Stimulated activated CD4-positive, alpha-beta T cell treated with anti-CD3 and anti-CD28 coated beads, Interleukin-1b, Interleukin-23, amount 100 ng/mL, for 48 hours (primary cell): ENCODE data around the gene PNPLA6.
"Not testable (repeated sequence)": the region's sequence is repeated elsewhere in the genome, so short reads cannot be mapped to it uniquely, and the experiment has no call there.

Experiments used
- DNase-seq: peaks from one replicate; pipeline ENCODE4 v3.0.0-alpha.2; 2020

Gene PNPLA6

DNA sequence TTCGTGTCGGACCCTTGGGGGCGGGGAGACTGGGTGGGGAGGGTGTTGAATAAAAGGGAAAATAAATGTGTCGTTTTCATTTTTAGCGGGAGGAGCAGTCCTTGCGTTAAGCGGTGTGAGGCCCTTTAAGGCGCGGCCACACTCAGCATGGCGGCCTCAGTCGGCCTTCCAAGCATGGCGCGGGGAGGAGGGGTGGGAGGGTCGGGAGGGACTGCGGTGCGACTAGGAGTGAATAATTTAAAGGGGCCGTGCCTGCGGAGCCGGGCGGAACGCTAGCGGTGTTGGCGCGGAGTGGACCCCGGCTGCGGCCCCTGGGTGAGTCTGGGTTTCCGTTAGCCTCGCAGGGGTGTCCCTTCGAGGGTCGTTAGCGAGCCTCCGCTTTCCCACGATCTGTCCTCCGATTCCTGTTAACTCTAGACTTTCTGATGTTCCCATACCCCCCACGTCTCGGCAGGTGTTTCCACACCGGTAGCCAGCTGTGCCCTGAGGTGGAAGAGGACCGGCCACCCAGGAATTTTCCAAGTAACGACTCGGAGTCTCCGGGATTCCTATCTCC lies 1.5 kb upstream of the PNPLA6 start:
- DNase-seq = peak; percentile 83

DNA sequence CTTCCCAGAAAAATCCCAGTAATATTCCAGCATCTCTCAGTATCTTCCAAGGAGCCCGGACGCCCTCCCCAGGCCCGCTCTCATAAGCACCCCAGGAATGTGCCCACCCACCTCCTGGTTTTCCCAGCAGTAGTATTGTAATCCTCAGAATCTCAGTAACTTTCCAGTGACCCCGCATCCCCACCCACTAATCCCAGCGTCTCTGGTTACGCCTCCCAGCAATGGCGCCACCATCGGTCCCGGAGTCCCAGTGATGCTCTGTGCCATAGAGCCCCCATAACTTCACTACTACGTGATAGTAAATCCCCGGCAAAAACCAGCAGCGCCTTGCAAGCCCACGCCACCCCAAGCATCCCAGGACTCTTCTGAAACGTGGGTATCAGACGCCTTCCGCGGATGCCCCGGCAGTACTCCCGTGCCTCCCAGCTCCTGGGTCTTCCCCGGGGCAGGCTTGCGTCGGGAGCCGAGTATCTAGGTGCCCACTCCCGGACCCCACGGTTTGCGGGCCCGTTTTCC lies 928 bp upstream of the PNPLA6 start:
- DNase-seq = peak; percentile 28

DNA sequence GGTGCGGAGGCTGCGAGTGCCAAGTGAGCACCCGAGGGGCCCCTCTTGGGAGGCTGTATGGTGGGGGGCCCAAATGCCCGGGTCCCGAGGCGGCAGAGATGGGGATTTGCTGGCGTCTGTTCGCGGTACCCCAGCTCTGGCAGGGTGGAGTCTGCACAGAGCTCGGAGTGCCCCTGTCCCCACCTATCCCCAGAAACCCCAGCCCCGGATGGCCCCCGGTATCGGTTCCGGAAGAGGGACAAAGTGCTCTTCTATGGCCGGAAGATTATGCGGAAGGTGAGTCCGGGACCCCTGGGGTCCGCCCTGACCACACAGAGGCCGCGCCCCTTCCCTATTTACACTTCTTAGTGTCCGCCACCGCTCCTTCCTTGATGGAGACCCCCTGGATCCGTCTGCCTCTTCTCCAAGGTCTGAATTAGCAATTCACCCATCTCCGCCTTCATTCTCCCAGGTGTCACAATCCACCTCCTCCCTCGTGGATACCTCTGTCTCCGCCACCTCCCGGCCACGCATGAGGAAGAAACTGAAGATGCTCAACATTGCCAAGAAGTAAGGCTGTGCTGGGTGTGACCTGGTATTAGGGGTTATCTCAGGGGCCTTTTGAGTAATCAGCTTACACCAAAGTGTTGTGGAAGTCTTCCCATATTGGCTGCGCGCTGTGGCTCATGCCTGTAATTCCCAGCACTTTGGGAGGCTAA lies 630 bp downstream of the PNPLA6 start:
- no peak for DNase-seq

DNA sequence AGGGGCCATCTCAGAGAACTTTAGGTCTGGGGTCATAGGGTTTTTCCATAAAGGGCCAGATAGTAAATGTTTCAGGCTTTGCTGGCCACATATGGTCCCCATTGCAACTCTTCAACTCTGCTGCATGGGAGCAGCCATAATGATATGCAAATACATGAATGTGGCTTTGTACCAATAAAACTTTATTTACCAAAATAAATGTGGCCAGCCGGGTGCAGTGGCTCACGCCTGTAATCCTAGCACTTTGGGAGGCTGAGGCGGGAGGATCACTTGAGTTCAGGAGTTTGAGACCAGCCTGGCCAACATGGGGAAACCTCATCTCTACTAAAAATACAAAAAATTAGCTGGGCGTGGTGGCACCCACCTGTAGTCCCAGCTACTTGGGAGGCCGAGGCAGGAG lies 3.5 kb downstream of the PNPLA6 start:
- not testable (repeated sequence) for DNase-seq

DNA sequence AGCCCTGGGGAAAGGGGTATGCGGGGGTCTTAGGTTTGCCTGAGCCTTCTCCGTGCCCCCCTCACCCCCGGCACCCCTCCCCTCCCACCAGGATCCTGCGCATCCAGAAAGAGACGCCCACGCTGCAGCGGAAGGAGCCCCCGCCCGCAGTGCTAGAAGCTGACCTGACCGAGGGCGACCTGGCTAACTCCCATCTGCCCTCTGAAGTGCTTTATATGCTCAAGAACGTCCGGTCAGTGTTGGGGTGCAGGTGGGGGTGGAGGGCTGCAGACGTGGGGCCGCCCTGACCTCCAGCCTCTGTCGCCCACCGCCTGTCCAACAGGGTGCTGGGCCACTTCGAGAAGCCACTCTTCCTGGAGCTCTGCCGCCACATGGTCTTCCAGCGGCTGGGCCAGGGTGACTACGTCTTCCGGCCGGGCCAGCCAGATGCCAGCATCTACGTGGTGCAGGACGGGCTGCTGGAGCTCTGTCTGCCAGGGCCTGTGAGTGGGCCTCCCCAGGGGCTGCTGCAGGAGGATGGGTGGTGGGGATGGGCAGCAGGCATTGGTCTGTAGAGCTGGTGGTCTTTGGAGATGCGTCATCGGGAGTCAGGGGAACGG lies 4.4 kb downstream of the PNPLA6 start:
- no peak for DNase-seq

DNA sequence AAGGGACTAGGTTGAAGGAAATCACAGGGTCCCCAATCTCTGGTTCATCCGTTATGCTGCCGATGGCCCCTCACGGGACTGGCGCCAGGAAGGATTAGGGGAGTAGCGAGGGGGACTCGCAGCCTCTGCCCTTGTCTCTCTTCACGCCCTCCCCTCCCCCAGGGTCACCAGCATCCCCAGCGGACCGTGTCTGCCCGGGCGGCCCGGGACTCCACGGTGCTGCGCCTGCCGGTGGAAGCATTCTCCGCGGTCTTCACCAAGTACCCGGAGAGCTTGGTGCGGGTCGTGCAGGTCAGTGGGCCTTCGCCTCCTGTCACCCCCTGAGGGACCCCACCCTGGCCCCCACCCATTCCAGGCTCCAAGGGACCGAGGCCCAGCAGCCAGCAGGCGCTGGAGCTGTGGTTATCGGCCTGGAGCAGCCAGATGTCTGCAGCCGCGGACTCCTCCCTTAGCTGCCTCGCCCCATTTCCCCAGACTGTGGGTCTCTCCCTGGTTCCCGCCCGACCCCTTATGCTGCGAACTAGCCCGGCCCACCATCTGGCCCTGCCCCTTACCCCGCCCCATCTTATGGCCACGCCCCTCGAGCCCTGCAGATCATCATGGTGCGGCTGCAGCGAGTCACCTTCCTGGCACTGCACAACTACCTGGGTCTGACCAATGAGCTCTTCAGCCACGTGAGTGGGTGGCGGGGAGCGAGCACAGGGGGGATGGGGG lies 5.4 kb downstream of the PNPLA6 start:
- peak; percentile 47 for DNase-seq

DNA sequence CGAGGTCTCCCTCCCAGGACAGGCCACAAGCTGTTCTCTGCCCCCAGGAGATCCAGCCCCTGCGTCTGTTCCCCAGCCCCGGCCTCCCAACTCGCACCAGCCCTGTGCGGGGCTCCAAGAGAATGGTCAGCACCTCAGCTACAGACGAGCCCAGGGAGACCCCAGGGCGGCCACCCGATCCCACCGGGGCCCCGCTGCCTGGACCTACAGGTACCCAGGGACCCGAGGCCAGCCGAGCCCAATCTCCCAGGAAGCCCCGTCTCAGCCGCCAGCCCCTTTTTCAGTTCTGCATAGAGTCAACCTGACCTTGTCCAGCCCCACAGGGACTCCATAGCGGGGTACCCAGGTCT lies 5.9 kb downstream of the PNPLA6 start:
- no peak for DNase-seq

DNA sequence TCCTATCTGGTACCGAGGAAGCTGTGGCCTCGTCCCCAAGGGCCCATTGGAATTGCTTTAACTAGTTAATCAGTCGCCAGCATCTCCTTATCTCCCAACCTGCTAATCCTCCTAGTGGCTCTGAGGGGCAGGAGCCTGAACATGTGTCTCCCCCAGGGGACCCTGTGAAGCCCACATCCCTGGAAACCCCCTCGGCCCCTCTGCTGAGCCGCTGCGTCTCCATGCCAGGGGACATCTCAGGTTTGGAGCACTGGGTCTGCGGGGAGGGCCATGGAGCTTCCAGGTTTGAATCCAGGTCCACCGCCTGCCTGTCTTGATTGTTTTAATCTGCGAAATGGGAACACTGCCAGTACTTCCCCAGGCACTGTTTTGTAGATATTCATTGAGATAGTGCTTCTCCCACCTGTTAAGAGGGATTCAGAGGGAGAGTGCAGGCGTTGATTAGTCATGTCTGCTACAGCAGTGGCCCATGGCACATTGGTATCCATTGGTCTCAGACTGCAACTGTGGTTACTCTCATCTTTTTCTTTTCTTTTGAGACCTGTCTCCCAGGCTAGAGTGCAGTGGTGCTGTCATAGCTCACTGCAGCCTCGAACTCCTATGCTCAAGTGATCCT lies 6.4 kb downstream of the PNPLA6 start:
- no peak for DNase-seq

DNA sequence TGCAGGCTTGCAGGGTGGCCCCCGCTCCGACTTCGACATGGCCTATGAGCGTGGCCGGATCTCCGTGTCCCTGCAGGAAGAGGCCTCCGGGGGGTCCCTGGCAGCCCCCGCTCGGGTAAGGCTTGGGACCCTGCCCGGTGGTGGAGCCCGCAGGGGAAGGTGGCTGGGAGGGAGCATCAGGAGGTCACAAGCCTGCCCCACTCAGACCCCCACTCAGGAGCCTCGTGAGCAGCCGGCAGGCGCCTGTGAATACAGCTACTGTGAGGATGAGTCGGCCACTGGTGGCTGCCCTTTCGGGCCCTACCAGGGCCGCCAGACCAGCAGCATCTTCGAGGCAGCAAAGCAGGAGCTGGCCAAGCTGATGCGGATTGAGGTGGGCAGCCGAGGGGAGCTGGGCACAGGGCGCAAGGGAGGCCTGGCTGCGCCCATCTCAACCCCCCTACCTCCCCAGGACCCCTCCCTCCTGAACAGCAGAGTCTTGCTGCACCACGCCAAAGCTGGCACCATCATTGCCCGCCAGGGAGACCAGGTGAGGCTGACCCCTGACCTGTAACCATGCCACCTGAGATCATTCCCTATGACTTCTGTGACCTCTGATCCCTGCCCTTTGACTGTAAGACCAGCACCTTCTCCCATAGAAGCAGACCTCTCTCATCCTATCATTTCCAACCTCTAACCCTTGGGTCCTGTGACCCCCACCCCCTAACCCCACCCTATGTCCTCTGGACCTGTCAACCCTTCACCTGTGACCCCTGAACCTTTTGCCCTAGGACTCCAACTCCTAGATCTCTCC lies 7.2 kb downstream of the PNPLA6 start:
- DNase-seq = no peak

DNA sequence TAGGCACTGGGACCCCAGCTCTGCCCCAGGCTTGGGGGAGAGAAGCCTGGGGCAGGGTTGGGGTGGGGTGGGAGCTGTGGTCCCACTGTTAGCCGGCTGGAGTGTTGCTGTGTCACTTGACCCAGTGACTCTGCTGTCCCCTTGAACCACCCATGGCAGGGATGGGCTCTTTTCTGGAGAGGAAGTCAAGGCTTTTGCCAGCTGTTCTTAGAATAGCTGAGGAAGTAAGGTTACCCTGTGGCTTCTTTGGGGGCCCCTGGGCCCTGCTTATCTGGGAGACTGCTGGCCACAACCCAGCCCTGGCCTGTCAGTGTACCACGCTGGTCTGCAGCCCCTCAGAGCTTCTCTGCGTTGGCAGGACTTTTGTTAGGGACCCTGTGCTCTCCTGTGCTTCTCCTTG lies 9.1 kb downstream of the PNPLA6 start:
- DNase-seq = no peak

DNA sequence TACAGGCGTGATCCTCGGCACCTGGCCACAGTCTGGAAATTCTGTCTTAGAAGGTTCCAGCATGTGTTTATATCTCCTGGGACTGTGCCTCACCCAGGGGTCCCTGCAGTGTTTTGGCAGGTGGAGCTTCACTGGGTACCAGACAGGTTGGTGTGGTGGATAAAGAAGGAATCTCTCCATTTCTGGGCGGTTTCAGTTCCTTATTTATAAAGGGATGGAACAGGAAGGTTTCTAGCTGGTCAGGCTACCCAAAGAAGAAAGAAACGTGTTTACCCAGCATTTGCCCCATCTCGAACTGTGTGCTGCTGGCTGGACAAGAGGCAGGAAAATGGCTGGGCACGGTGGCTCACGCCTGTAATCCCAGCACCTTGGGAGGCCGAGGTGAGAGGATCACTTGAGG lies 9.8 kb downstream of the PNPLA6 start:
- DNase-seq = no peak

DNA sequence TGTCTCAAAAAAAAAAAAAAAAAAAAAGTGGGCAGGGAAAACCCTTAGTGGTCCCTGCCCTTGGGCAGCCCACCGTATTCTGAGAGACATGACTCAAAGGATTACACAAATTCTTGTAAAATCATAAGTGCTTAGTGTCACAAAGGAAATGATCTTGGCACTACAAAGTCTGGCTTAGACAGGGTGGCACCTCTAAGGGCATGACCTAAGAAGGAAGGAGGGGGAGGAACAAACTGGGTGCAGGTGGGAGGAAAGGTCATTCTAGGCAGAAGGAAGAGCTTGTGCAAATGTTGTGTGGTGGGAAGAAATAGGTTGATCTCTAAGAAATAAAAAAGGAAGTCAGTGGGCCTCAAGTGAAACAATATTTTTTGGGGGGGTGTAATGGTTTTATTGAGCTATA lies 10.4 kb downstream of the PNPLA6 start:
- no peak for DNase-seq

DNA sequence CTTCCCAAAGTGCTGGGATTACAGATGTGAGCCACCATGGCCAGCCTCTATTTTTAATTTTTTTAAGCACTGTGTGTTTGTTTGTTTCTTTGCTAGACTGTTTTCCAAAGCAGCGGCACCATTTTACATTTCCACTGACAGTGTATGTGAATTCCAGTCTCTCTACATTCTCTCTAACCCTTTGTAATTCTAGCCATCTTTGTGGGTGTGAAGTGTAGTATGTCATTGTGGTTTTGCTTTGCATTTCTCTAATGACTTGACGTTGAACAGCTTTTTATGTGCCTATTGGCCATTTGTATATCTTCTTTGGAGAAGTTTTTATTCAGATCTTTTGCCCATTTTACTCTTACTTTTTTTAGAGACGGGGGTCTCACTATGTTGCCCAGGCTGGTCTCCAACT lies 11.6 kb downstream of the PNPLA6 start:
- DNase-seq = no peak

DNA sequence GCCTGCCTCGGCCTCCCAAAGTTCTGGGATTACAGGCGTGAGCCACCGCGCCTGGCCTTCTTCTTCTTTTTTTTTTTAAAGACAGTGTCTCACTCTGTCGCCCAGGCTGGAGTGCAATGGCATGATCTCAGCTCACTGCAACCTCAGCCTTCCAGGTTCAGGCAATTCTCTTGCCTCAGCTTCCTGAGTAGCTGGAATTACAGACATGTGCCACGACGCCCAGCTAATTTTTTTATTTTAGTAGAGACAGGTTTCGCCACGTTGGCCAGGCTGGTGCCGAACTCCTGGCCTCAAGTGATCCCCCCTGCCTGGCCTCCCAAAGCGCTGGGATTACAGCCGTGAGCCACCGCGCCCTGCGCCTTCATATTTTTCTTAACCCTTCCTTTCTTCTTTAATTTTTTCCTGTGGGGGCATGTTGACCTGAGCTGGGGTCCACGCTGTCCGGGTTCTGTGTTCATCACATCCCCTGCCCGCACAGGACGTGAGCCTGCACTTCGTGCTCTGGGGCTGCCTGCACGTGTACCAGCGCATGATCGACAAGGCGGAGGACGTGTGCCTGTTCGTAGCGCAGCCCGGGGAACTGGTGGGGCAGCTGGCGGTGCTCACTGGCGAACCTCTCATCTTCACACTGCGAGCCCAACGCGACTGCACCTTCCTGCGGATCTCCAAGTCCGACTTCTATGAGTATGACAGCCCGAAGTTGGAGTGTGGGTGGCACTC lies 14.1 kb downstream of the PNPLA6 start:
- no peak for DNase-seq

DNA sequence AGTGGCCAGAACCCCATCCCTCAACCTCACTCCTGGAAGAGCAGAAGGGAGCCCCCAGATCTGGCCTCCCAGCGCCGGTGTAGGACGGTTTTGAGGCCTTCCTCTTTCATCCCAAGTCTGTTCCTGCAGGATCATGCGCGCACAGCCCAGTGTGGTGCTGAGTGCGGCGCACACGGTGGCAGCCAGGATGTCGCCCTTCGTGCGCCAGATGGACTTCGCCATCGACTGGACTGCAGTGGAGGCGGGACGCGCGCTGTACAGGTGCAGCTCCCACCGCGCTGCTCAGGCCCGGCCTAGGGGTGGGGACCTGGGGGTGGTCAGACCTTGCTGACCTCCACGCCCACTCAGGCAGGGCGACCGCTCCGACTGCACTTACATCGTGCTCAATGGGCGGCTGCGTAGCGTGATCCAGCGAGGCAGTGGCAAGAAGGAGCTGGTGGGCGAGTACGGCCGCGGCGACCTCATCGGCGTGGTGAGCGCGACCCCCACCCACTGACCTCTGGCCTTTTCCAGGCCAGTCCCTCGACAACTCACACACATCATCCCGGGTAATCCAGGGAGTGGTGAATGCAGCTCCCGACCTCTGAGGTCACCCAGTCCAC lies 14.8 kb downstream of the PNPLA6 start:
- no peak for DNase-seq

DNA sequence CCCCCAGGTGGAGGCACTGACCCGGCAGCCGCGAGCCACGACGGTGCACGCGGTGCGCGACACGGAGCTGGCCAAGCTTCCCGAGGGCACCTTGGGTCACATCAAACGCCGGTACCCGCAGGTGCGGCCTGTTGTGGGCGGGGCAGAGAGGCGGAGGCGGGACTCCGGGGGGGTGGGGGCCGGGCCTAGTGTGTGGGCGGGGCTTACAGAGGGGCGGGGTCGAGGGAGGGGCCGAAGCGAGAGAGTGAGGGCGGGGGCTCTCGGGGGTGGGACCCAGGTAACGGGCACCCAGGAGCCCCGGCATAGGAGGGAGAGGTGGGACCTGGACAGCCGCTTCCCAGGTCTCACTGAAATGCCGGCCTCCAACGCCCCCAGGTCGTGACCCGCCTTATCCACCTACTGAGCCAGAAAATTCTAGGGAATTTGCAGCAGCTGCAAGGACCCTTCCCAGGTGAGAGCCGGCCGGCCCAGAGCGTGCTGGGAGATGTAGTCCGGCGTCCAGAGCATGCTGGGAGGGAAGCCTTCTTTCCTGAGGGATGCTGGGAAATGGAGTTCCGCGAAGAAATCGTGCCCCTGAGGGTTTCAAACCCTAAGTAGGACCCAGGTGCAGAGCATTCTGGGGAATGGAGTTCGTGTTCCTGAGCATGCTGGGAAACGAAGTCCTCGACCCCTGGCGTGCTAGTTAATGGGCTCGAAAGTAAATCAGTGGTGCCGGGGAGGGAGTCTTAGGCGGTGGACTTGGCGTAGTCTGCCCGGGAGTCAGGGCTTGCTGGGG lies 15.7 kb downstream of the PNPLA6 start:
- DNase-seq = peak; percentile 61

DNA sequence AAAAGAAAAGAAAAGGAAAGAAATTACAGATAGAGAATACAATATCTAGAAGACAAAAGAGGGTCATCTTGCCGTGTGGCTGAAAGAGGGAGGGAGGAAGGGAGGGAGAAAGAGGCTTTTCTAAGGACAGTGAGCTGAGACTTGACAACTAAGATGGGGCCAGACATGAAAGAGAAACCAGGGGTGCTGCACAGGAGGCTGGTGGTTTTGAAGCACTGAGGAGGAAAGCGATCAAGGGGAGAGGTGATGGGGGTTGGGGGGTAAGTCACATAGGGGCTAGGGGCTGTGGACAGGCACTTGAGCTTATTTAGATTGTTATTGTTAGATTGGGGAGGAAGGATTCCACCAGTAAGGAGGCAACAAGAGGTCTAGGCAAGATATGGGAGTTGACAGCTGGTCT lies 17.3 kb downstream of the PNPLA6 start:
- no peak for DNase-seq

DNA sequence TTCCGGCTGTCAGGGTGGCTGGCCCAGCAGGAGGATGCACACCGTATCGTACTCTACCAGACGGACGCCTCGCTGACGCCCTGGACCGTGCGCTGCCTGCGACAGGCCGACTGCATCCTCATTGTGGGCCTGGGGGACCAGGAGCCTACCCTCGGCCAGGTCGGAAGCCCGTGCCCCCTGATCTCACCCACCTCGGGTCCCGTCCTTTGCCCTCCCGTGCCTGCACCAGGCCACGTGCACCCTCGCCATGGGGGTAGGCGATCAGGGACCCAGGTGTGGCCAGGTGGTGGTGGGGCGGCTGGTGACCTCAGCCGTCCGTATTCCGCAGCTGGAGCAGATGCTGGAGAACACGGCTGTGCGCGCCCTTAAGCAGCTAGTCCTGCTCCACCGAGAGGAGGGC lies 19.0 kb downstream of the PNPLA6 start:
- no peak for DNase-seq

DNA sequence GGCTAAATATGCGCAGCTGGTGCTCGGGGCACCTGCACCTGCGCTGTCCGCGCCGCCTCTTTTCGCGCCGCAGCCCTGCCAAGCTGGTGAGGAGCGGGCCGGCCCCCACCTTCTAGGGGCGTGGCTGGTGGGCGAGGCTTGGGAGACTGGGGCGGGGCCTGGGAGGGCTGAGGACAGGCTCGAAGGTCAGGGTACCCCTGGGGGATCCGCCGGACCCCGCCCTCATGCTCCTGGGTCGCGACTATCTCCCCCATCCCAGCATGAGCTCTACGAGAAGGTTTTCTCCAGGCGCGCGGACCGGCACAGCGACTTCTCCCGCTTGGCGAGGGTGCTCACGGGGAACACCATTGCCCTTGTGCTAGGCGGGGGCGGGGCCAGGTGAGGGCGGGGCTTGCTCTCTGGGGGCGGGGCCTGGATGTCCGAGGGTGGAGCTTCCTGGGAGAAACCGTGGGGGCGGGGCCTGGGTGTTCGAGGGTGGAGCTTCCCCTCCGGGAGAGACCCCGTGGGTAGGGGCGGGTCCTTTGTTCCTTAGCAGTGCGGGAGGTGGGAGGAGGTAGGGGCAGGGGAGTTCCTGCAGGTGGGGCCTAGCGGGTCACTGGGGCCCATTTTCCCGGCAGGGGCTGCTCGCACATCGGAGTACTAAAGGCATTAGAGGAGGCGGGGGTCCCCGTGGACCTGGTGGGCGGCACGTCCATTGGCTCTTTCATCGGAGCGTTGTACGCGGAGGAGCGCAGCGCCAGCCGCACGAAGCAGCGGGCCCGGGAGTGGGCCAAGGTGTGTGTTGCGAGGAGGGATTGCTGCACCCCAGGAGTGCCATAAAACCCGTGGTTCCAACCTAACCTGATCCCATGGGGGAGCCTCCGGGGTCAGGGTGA lies 19.7 kb downstream of the PNPLA6 start:
- DNase-seq = peak; percentile 46
